NB4 (cell line): ENCODE results near the gene CX3CL1.

Experiments used
- CTCF ChIP-seq: IDR thresholded peaks from one replicate; pipeline ENCODE4 v1.5.1; 2012; ENCODE audit warnings: low read depth, low read length
- POLR2A ChIP-seq: IDR thresholded peaks from 2 replicates; pipeline ENCODE4 v1.6.1; 2011; ENCODE audit warnings: mild to moderate bottlenecking; ENCODE audit not compliant: insufficient read length; ENCODE audit errors: extremely low read depth

- TF ChIP-seq CTCF (no peak), POLR2A (no peak)
Measured at GRCh38 chr16:57329718-57330327, 42.5 kb upstream of the CX3CL1 start.
